Heart right ventricle (tissue), 16 donors: ENCODE data around the gene PPP3CA. TPM values are rescaled to one million over a fixed set of nuclear protein-coding genes. Genes with fewer than 3 reads are reported as not detected.

Source experiments
- ATAC-seq, 8 donors: fragments of 200-7000 bp; cut with Tn5 transposase; one replicate each; pipeline ENCODE4 v1.9.1; 2020; ENCODE audit warnings: mild to moderate bottlenecking in 8 of 8, moderate library complexity in 8 of 8, moderate number of reproducible peaks in 1 of 8
- DNase-seq, 2 donors: peaks; one replicate each; pipeline ENCODE4 v3.0.0-alpha.2; 2020
- H3K27ac ChIP-seq, 10 donors: fragments of 200-600 bp; sonication (generic) in 2 of 10; one replicate each; pipeline versions ENCODE4 v1.5.0 to v1.8.0; 2020 to 2022; ENCODE audit warnings: mild to moderate bottlenecking in 3 of 10
- H3K27me3 ChIP-seq, 7 donors: fragments of 200-600 bp; one replicate each; pipeline ENCODE4 v1.8.0; 2021 to 2022; ENCODE audit warnings: mild to moderate bottlenecking in 2 of 7
- H3K36me3 ChIP-seq, 9 donors: fragments of 200-600 bp; sonication (generic) in 1 of 9; one replicate each; pipeline versions ENCODE4 v1.5.0 to v1.8.0; 2020 to 2022; ENCODE audit warnings: mild to moderate bottlenecking in 2 of 9
- H3K4me1 ChIP-seq, 9 donors: fragments of 200-600 bp; sonication (generic) in 1 of 9; one replicate each; pipeline versions ENCODE4 v1.5.0 to v1.8.0; 2020 to 2022; ENCODE audit warnings: mild to moderate bottlenecking in 4 of 9
- H3K4me3 ChIP-seq, 10 donors: fragments of 200-600 bp; sonication (generic) in 2 of 10; one replicate each; pipeline versions ENCODE4 v1.5.0 to v1.8.0; 2020 to 2022; ENCODE audit warnings: mild to moderate bottlenecking in 7 of 10, moderate library complexity in 2 of 10
- H3K9me3 ChIP-seq, 11 donors: fragments of 200-600 bp in 10 of 11; sonication (generic) in 2 of 11; one replicate each; pipeline versions ENCODE4 v1.5.0 to v1.8.0; 2013 to 2022; ENCODE audit warnings: mild to moderate bottlenecking in 2 of 11, control low read depth in 1 of 11, moderate library complexity in 1 of 11
- CTCF ChIP-seq, 9 donors: fragments of 200-600 bp; sonication (generic) in 2 of 9; IDR thresholded peaks; one replicate each; pipeline versions ENCODE4 v1.5.0 to v1.8.0; 2021 to 2022; ENCODE audit warnings: antibody characterized with exemption in 9 of 9, mild to moderate bottlenecking in 5 of 9, moderate library complexity in 1 of 9
- WGBS, 2 donors: extraction: QIAGEN DNeasy Blood & Tissue Kit; methylation state at CpG; one replicate each; pipeline ENCODE4 v1.1.7; 2013; ENCODE audit warnings: inconsistent platforms in 1 of 2; 5-methylcytosine and 5-hydroxymethylcytosine counted together
- intact Hi-C, 10 donors: fragments of 100-400 bp; cut with DNase I; formaldehyde crosslinking; loops; one replicate each; pipeline versions ENCODE4 v1.11.1 to v1.14.2; 2022
- polyA plus RNA-seq, 2 donors: library from polyadenylated mRNA; stranded (reverse); fragments of 200-250 nt; gene quantifications; one replicate each; pipeline ENCODE4 v1.2.3, GENCODE V29; 2013
- total RNA-seq, 10 donors: library from RNA; stranded (reverse); fragmentation: NEBNext Ultra II Directional in 3 of 10; extraction: Animal tissue kit (Norgen Biotek cat#: 25700) in 3 of 10; gene quantifications; one replicate each; pipeline versions ENCODE4 v1.2.1 to v1.2.4, GENCODE V29; 2021 to 2023
- donor health status: Arrhythmogenic right ventricular cardiomyopathy.
- donor health status: ischemic (EF 13 %, LVEDD 7.1; RV severe dilation, severe dysfunction).
- donor health status: healthy with polysubstance abuse.
- donor health status: DM: no; HTN: yes; CAD: no.
- donor health status: DM: no; HTN: no; CAD: no.
- donor health status: ischemic (EF 25% LVEDD 6.9; RV normal size, moderate dysfunction).
- donor health status: ischemic (EF 25% LVEDD 5.7; RV mildly dilated, moderate dysfunction).
- donor health status: healthy.
- donor health status: DM: yes; HTN: yes; CAD: no.
- donor health status: Ischemic cardiomyopathy.
- donor health status: ischemic (EF 35%, LVEDD 5.7; RV mildly dilated, moderate dysfunction).
- donor health status: nonischemic (EF 11% LVEDD 7.7; RV severe dilation, severe dysfunction).
- donor health status: DM: yes; HTN: yes; CAD: no.
- donor health status: PGD.
- donor health status: ischemic (EF 29% LVEDD 5.4; RV normal size, mild dysfunction).
- donor health status: nonischemic (EF 23%, LVEDD 6.1; RV moderate dilation, normal function).

The PPP3CA gene
- total and polyA plus RNA-seq, 12 donors, result 8.1 to 30.8 (median 19.1) TPM

DNA sequence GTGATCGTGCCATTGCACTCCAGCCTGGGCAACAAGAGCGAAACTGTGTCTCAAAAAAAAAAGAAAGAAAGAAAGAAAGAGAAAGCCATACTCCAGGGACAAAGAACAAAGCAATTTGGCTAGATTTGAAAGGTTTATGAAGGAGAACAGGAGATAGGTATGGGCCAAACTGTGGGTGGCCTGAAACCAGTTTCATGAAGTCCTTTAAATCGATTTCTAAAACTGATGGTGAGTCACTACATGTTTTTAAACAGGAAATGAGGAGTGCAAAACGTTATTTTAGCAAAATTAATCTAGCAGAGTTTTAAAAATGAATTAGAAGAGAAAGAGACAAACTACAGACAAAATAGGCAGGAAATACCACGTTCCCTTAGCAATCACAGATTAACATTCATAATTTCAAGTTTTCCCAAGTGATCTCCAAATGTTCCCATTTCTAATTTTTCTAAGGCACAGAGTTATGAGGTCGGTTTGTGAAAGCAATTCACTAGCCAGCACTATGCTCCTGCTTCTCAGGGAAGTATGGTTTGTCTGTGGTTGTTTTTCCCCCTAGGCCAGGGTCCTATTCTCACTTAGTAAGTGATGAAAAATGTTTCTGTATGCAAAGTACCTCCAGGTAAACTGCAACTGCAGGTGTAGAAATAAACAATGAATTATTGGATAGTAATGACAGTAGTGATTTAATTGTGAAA lies 190.6 kb downstream of the PPP3CA start:
- TF ChIP-seq CTCF (IDR thresholded peaks at IDR 0.05), result no peak
- DNase-seq (no peak), ATAC-seq (peak in 2 of 8 donors; percentile 16 to 53)
- H3K27me3 ChIP-seq, result no peaks in the 10 kb centered on the region
- 67 to 72% methylated on average over 6 of the region's 6 CpGs for WGBS, 2 donors
- H3K4me3 ChIP-seq, result peak overlapping the region in 1 of 10 donors; percentile 10
- H3K27ac ChIP-seq, result peak overlapping the region in 4 of 10 donors; percentile 7 to 37 (median 22)
- intact Hi-C loops, result loop anchor here in 1 of 10 donors (10.0 kb wide), 1 partner anchor 1108 kb away; no protein-coding TSS in a partner anchor
- H3K36me3 ChIP-seq, result no peaks in the 10 kb centered on the region
- no peaks in the 10 kb centered on the region for H3K9me3 ChIP-seq
- peaks cover 0 to 26% (median 4%) of the 10 kb centered on the region in 9 donors for H3K4me1 ChIP-seq

DNA sequence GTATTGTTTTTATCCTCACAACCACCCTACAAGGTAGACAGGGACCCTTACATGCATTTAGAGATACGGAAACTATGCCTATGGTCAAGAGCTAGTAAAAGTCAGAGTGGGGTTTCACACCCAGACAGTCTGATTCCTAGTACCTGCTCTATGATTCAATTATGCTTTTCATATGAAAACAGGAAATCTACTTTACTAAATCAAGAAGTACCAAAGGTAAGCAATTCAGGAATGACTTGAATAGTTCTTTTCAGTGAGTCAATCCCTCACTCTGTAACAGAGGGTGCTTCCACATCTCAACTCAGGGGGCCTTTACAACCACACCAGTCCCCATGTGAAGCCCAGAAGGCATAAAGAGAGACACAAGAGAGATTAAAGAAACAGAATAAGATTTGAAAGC lies 191.4 kb downstream of the PPP3CA start:
- intact Hi-C loops, result loop anchor here in 1 of 10 donors (10.0 kb wide), 1 partner anchor 1109 kb away; no protein-coding TSS in a partner anchor
- no peak overlapping the region for H3K4me3 ChIP-seq
- H3K27ac ChIP-seq, result no peak overlapping the region
- TF ChIP-seq CTCF (IDR thresholded peaks at IDR 0.05), result no peak
- no peaks in the 10 kb centered on the region for H3K9me3 ChIP-seq
- ATAC-seq, result no peak
- 100% methylated on average over 1 of the region's 1 CpG for WGBS, 2 donors
- H3K36me3 ChIP-seq, result no peaks in the 10 kb centered on the region
- DNase-seq, result no peak
- peaks cover 0 to 26% (median 4%) of the 10 kb centered on the region in 9 donors for H3K4me1 ChIP-seq
- no peaks in the 10 kb centered on the region for H3K27me3 ChIP-seq

DNA sequence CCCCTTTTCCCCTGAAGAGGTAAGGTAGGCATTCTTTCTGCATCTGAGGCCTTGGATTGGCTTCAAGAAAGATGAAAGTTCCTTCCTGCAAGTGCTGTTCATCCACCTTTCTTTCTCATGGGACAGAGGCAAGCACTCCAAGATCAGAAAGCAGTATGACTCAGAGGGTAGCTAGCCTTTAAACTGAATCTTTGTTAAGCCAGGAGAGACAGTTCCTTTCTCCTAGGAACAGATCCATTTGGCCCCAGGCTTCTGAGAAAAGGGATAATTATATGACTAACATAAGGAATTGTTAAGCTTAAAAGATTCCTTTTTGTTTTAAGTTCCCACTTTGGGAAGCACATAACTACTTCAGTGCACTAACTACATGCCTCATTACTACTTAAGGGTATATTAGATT lies 192.0 kb downstream of the PPP3CA start:
- Histone ChIP-seq H3K9me3 (no peaks in the 10 kb centered on the region), H3K27me3 (no peaks in the 10 kb centered on the region), H3K4me3 (no peak overlapping the region), H3K27ac (no peak overlapping the region), H3K36me3 (no peaks in the 10 kb centered on the region), H3K4me1 (peaks cover 0 to 26% (median 4%) of the 10 kb centered on the region in 9 donors)
- TF ChIP-seq CTCF (IDR thresholded peaks at IDR 0.05), result no peak
- DNase-seq (no peak), ATAC-seq (peak in 1 of 8 donors; percentile 48)
- intact Hi-C loops, result loop anchor here in 1 of 10 donors (10.0 kb wide), 1 partner anchor 1109 kb away; no protein-coding TSS in a partner anchor

- Histone ChIP-seq H3K9me3 (no peaks in the 10 kb centered on the region), H3K36me3 (no peaks in the 10 kb centered on the region), H3K27me3 (no peaks in the 10 kb centered on the region), H3K4me3 (no peak overlapping the region), H3K27ac (no peak overlapping the region), H3K4me1 (peaks cover 0 to 25% (median 4%) of the 10 kb centered on the region in 9 donors)
- no peak for DNase-seq
- no peak for TF ChIP-seq CTCF (IDR thresholded peaks at IDR 0.05)
- ATAC-seq, result no peak
- intact Hi-C loops, result loop anchor here in 1 of 10 donors (10.0 kb wide), 1 partner anchor 1111 kb away; no protein-coding TSS in a partner anchor
Measured at GRCh38 chr4:101153653-101154052, 193.7 kb downstream of the PPP3CA start.
